ENCODE data around the gene SRPRA.

DNA sequence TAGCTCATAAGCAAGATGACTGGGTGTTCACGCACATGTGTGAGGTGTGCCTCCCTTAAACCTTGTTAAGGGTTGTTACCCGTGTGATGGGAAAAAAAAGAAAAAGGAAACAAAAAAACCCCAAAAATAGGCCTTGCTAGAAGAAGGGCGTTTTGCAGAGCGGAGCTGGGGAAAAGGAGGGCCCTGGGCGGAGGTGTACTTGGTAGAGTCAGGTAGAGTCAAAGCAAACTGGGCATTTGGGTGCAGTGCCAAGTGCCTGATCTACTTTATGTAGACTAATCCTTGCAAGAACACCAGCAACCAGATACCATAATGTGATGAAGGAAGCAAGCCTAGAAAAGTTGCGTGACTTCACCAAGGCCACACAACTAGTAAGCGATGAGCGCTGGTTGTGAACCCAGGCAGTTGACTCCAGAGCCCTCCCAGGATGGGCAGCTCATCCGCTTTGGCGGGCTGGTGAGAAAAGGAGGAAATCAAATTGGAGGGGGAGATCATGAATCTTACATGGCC lies 13.0 kb upstream of the SRPRA start:
- TF ChIP-seq, protein P1, sequence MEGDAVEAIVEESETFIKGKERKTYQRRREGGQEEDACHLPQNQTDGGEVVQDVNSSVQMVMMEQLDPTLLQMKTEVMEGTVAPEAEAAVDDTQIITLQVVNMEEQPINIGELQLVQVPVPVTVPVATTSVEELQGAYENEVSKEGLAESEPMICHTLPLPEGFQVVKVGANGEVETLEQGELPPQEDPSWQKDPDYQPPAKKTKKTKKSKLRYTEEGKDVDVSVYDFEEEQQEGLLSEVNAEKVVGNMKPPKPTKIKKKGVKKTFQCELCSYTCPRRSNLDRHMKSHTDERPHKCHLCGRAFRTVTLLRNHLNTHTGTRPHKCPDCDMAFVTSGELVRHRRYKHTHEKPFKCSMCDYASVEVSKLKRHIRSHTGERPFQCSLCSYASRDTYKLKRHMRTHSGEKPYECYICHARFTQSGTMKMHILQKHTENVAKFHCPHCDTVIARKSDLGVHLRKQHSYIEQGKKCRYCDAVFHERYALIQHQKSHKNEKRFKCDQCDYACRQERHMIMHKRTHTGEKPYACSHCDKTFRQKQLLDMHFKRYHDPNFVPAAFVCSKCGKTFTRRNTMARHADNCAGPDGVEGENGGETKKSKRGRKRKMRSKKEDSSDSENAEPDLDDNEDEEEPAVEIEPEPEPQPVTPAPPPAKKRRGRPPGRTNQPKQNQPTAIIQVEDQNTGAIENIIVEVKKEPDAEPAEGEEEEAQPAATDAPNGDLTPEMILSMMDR (IDR thresholded peaks at IDR 0.05): no peak
- no peak for TF ChIP-seq POLR2A (IDR thresholded peaks at IDR 0.05)
- no peak for TF ChIP-seq POLR2AphosphoS5 (IDR thresholded peaks at IDR 0.05)

Data from breast epithelium (tissue), 3 donors.